HepG2 (cell line): ENCODE data around the gene NAPB. TPM values are rescaled to one million over a fixed set of nuclear protein-coding genes. Genes with fewer than 3 reads are reported as not detected.

Experiments
- ATM ChIP-seq: fragments of 450-650 bp; IDR thresholded peaks from 2 replicates; pipeline ENCODE4 v1.7.1; 2017; ENCODE audit warnings: mild to moderate bottlenecking, borderline replicate concordance
- CCDC6 ChIP-seq: sonication (generic); formaldehyde crosslinking; IDR thresholded peaks from 2 replicates; pipeline ENCODE4 v1.8.1; 2022; ENCODE audit warnings: mild to moderate bottlenecking, missing genetic modification reagents, moderate library complexity
- CHD2 ChIP-seq: IDR thresholded peaks from 2 replicates; pipeline ENCODE4 v1.6.1; 2011; ENCODE audit warnings: low read depth, low read length, improper control_type of control experiment
- GTF3A ChIP-seq: sonication (generic); formaldehyde crosslinking; conservative IDR thresholded peaks from 2 replicates; pipeline ENCODE4 v1.4.0; 2020; ENCODE audit warnings: mild to moderate bottlenecking, missing genetic modification reagents
- IKZF5 ChIP-seq: IDR thresholded peaks from 2 replicates; pipeline ENCODE4 v1.6.1; 2018; ENCODE audit warnings: missing genetic modification reagents, mild to moderate bottlenecking, missing compliant biosample characterization
- POGK ChIP-seq: sonication (generic); formaldehyde crosslinking; conservative IDR thresholded peaks from 2 replicates; pipeline ENCODE4 v1.8.0; 2022; ENCODE audit warnings: mild to moderate bottlenecking, moderate library complexity, missing genetic modification reagents
- POLR2AphosphoS5 ChIP-seq: IDR thresholded peaks from 2 replicates; pipeline ENCODE4 v1.6.1; 2012; ENCODE audit warnings: low read depth, low read length
- PRPF4 ChIP-seq: fragments of 200-400 bp; formaldehyde crosslinking; IDR thresholded peaks from 2 replicates; pipeline ENCODE4 v1.6.1; 2016; ENCODE audit warnings: low read length, low read depth; ENCODE audit not compliant: poor library complexity, severe bottlenecking
- SP5 ChIP-seq: IDR thresholded peaks from 2 replicates; pipeline ENCODE4 v1.6.1; 2016; ENCODE audit warnings: low read depth, borderline replicate concordance
- ZBTB1 ChIP-seq: sonication (generic); formaldehyde crosslinking; IDR thresholded peaks from 2 replicates; pipeline ENCODE4 v1.4.0; 2020; ENCODE audit warnings: missing genetic modification reagents, borderline replicate concordance
- ZBTB21 ChIP-seq: sonication (generic); formaldehyde crosslinking; IDR thresholded peaks from 2 replicates; pipeline ENCODE4 v1.4.0; 2020; ENCODE audit warnings: missing genetic modification reagents
- ZNF12 ChIP-seq: sonication (generic); formaldehyde crosslinking; IDR thresholded peaks from 2 replicates; pipeline ENCODE4 v1.5.0; 2020; ENCODE audit warnings: missing genetic modification reagents
- ZNF446 ChIP-seq: sonication (generic); formaldehyde crosslinking; IDR thresholded peaks from 2 replicates; pipeline ENCODE4 v1.5.0; 2020; ENCODE audit warnings: mild to moderate bottlenecking, missing genetic modification reagents
- ZNF512 ChIP-seq: sonication (generic); formaldehyde crosslinking; IDR thresholded peaks from 2 replicates; pipeline ENCODE4 v1.4.0; 2020; ENCODE audit warnings: mild to moderate bottlenecking, missing genetic modification reagents
- ZNF609 ChIP-seq: sonication (generic); formaldehyde crosslinking; IDR thresholded peaks from 2 replicates; pipeline ENCODE4 v1.4.0; 2020; ENCODE audit warnings: mild to moderate bottlenecking, missing genetic modification reagents, borderline replicate concordance
- ZNF790 ChIP-seq: sonication (generic); formaldehyde crosslinking; IDR thresholded peaks from 2 replicates; pipeline ENCODE4 v1.8.0; 2022; ENCODE audit warnings: missing genetic modification reagents, mild to moderate bottlenecking, borderline replicate concordance
- polyA plus RNA-seq, 8 experiments: library from polyadenylated mRNA; depleted of rRNA in 3 of 8; stranded (reverse) in 7 of 8; unstranded in 1 of 8; fragments of >200 nt; fragmentation: Illumina TruSeq in 4 of 8; extraction: Trizol in 4 of 8; gene quantifications; 2 replicates each; pipeline versions ENCODE4 v1.2.1 to v1.2.3, GENCODE V29; 2011 to 2016; ENCODE audit warnings: low read depth in 4 of 8, missing spikeins in 1 of 8, mixed read lengths in 1 of 8; ENCODE audit not compliant: insufficient read depth in 1 of 8
- total RNA-seq, 5 experiments: library from RNA; depleted of rRNA; stranded (reverse); fragments of >200 nt; fragmentation: Illumina TruSeq; extraction: Trizol; gene quantifications; 2 replicates each; pipeline ENCODE4 v1.2.3, GENCODE V29; 2016; ENCODE audit warnings: low read depth in 1 of 5
- TF ChIP-seq, protein P1 (sequence below): sonication (generic); formaldehyde crosslinking; IDR thresholded peaks from 2 replicates; pipeline ENCODE4 v1.4.0; 2020; ENCODE audit warnings: missing genetic modification reagents; ENCODE audit errors: not compliant biosample characterization
- TF ChIP-seq, protein P2 (sequence below): sonication (generic); formaldehyde crosslinking; IDR thresholded peaks from 2 replicates; pipeline ENCODE4 v1.8.0; 2022; ENCODE audit warnings: missing genetic modification reagents, low read depth, mild to moderate bottlenecking, borderline replicate concordance

Gene NAPB
- total and polyA plus RNA-seq, 2 of the 13 experiments (the other 11 are each of a cell fraction or from before 2014, with no cell fraction given), result 15.2 to 16.1 TPM

GRCh38 chr20:23386304-23387117 lies 34.8 kb downstream of the NAPB start (continued):
- TF ChIP-seq POGK (CRISPR knock-in tag) (no peak), PRPF4 (no peak), CCDC6 (CRISPR knock-in tag) (no peak), ZNF12 (CRISPR knock-in tag) (no peak), ZBTB21 (CRISPR knock-in tag) (0 out of 2 replicates have a peak, but pooled peaks have one; percentile 14), GTF3A (no peak), ZNF790 (CRISPR knock-in tag) (no peak), ZNF512 (CRISPR knock-in tag) (peak; percentile 84), POLR2AphosphoS5 (no peak), CHD2 (no peak), ZNF609 (0 out of 2 replicates have a peak, but pooled peaks have one; percentile 32), SP5 (no peak), IKZF5 (CRISPR knock-in tag) (peak; percentile 65; the same call in 1 of the 2 replicates), ATM (no peak), ZBTB1 (no peak), ZNF446 (CRISPR knock-in tag) (no peak)
- TF ChIP-seq, protein P1, sequence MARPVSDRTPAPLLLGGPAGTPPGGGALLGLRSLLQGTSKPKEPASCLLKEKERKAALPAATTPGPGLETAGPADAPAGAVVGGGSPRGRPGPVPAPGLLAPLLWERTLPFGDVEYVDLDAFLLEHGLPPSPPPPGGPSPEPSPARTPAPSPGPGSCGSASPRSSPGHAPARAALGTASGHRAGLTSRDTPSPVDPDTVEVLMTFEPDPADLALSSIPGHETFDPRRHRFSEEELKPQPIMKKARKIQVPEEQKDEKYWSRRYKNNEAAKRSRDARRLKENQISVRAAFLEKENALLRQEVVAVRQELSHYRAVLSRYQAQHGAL (CRISPR knock-in tag), result no peak
- TF ChIP-seq, protein P2, sequence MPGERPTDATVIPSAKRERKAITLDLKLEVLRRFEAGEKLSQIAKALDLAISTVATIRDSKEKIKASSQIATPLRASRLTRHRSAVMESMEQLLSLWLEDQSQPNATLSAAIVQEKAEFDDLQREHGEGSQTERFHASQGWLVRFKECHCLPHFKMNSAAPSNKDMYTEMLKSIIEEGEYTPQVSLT (CRISPR knock-in tag), result no peak
